GM19463 (cell line): ENCODE results near the gene SLC16A4.

ENCODE experiments used
- ATAC-seq: cut with Tn5 transposase; IDR thresholded peaks from one replicate; pipeline ENCODE4 v1.9.1; 2021; ENCODE audit warnings: mild to moderate bottlenecking, moderate library complexity; ENCODE audit not compliant: unreplicated experiment

Gene SLC16A4

GRCh38 chr1:110361856-110362255 lies 29.0 kb downstream of the SLC16A4 start:
- no peak for ATAC-seq

GRCh38 chr1:110360431-110360830 lies 30.4 kb downstream of the SLC16A4 start:
- no peak for ATAC-seq

- ATAC-seq = no peak
These were observed 34.4 kb downstream of the SLC16A4 start for GRCh38 chr1:110356379-110356778.

- no peak for ATAC-seq
These were observed 35.5 kb downstream of the SLC16A4 start for GRCh38 chr1:110355321-110355720.

GRCh38 chr1:110350360-110350759 lies 40.5 kb downstream of the SLC16A4 start:
- no peak for ATAC-seq

GRCh38 chr1:110348771-110349170 lies 42.1 kb downstream of the SLC16A4 start:
- no peak for ATAC-seq

- no peak for ATAC-seq
These were observed 42.8 kb downstream of the SLC16A4 start for GRCh38 chr1:110348050-110348449.

- no peak for ATAC-seq
These were observed 43.5 kb downstream of the SLC16A4 start for GRCh38 chr1:110347182-110347893.

GRCh38 chr1:110346690-110347089 lies 44.1 kb downstream of the SLC16A4 start:
- ATAC-seq = no peak

- no peak for ATAC-seq
These were observed 45.3 kb downstream of the SLC16A4 start for GRCh38 chr1:110345480-110345879.

- no peak for ATAC-seq
These were observed 46.7 kb downstream of the SLC16A4 start for GRCh38 chr1:110344152-110344551.

- ATAC-seq = no peak
These were observed 47.6 kb downstream of the SLC16A4 start for GRCh38 chr1:110343249-110343648.

- ATAC-seq = no peak
These were observed 48.9 kb downstream of the SLC16A4 start for GRCh38 chr1:110341872-110342331.

GRCh38 chr1:110341146-110341871 lies 49.5 kb downstream of the SLC16A4 start:
- no peak for ATAC-seq

- no peak for ATAC-seq
These were observed 50.7 kb downstream of the SLC16A4 start for GRCh38 chr1:110340207-110340468.

- ATAC-seq = no peak
These were observed 51.2 kb downstream of the SLC16A4 start for GRCh38 chr1:110339407-110340206.

GRCh38 chr1:110338886-110339406 lies 51.9 kb downstream of the SLC16A4 start, which contains the start of gene RBM15:
Gene RBM15, plus strand, starts transcription at chr1:110339377. Its CDS starts 29 bp downstream, at chr1:110339406.
- ATAC-seq = peak; percentile 62

GRCh38 chr1:110338309-110338885 lies 52.4 kb downstream of the SLC16A4 start:
- ATAC-seq = peak; percentile 62

GRCh38 chr1:110337704-110338308 lies 53.0 kb downstream of the SLC16A4 start:
- ATAC-seq = no peak

GRCh38 chr1:110336300-110337039 lies 54.4 kb downstream of the SLC16A4 start:
- no peak for ATAC-seq
